HG03460 (cell line): ENCODE results near the gene PYGB.

Source experiments
- ATAC-seq: cut with Tn5 transposase; IDR thresholded peaks from one replicate; pipeline ENCODE4 v1.9.1; 2021; ENCODE audit not compliant: unreplicated experiment

PYGB gene

GRCh38 chr20:25293910-25294458 is 46.1 kb downstream of the PYGB start:
- ATAC-seq: no peak

- peak; percentile 29 for ATAC-seq
These were observed 46.8 kb downstream of the PYGB start for GRCh38 chr20:25294459-25295385.

GRCh38 chr20:25295386-25296093 is 47.7 kb downstream of the PYGB start:
- ATAC-seq: no peak

- no peak for ATAC-seq
These were observed 48.5 kb downstream of the PYGB start for GRCh38 chr20:25296094-25297093.

GRCh38 chr20:25297141-25297905 is 49.4 kb downstream of the PYGB start:
- peak; percentile 63 for ATAC-seq

- ATAC-seq: no peak
These were observed 51.9 kb downstream of the PYGB start for GRCh38 chr20:25299806-25300205.

GRCh38 chr20:25300496-25301170 is 52.7 kb downstream of the PYGB start:
- no peak for ATAC-seq

- ATAC-seq: no peak
These were observed 53.6 kb downstream of the PYGB start for GRCh38 chr20:25301357-25301920.

GRCh38 chr20:25302596-25302995 is 54.7 kb downstream of the PYGB start:
- ATAC-seq: no peak

- ATAC-seq: no peak
These were observed 55.6 kb downstream of the PYGB start for GRCh38 chr20:25303292-25304024.

- ATAC-seq: no peak
These were observed 56.2 kb downstream of the PYGB start for GRCh38 chr20:25304025-25304549.

GRCh38 chr20:25306991-25307903 is 59.4 kb downstream of the PYGB start:
- ATAC-seq: no peak

GRCh38 chr20:25308083-25308491 is 60.2 kb downstream of the PYGB start:
- ATAC-seq: no peak

- ATAC-seq: no peak
These were observed 60.9 kb downstream of the PYGB start for GRCh38 chr20:25308671-25309394.

- ATAC-seq: no peak
These were observed 61.7 kb downstream of the PYGB start for GRCh38 chr20:25309395-25310267.
